ENCODE data around the gene NUMB. TPM values are rescaled to one million over a fixed set of nuclear protein-coding genes. Genes with fewer than 3 reads are reported as not detected.

Gene NUMB
- polyA plus RNA-seq, 1 experiment, result 131 TPM

GRCh38 chr14:73369428-73369827 lies 88.9 kb downstream of the NUMB start:
- Histone ChIP-seq H3K27me3 (ENCODE audit: control insufficient read depth, insufficient read depth, low read length) (no peaks in the 10 kb centered on the region), H3K36me3 (ENCODE audit: control insufficient read depth, insufficient read depth, low read length) (no peaks in the 10 kb centered on the region), H3K4me3 (ENCODE audit: low read depth, low read length) (no peak overlapping the region)
- DNase-seq (ENCODE audit: low read depth), result no peak
- ChIA-PET POLR2A (no interaction called here), CTCF (no interaction called here)
- TF ChIP-seq, protein P1, sequence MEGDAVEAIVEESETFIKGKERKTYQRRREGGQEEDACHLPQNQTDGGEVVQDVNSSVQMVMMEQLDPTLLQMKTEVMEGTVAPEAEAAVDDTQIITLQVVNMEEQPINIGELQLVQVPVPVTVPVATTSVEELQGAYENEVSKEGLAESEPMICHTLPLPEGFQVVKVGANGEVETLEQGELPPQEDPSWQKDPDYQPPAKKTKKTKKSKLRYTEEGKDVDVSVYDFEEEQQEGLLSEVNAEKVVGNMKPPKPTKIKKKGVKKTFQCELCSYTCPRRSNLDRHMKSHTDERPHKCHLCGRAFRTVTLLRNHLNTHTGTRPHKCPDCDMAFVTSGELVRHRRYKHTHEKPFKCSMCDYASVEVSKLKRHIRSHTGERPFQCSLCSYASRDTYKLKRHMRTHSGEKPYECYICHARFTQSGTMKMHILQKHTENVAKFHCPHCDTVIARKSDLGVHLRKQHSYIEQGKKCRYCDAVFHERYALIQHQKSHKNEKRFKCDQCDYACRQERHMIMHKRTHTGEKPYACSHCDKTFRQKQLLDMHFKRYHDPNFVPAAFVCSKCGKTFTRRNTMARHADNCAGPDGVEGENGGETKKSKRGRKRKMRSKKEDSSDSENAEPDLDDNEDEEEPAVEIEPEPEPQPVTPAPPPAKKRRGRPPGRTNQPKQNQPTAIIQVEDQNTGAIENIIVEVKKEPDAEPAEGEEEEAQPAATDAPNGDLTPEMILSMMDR (IDR thresholded peaks at IDR 0.05; ENCODE audit: insufficient read depth, low read depth, low read length), result no peak

DNA sequence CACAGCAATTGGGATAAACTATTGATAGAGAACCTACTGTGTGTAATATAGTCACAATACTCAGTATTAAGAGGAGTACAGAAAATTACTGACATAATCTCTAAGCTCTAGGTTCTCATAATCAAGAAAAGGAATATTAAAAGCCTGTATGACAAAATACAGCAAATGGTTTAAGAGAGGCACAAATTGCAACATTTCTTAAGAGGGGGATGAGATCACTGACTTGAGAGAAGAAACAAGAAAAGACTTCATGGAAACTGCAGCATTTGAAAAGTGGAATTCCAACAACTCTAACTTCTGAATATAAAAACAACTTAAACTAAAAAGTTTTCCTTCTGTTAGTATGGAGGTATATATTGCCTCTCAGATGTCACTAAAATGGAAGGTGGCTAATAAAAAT lies 89.7 kb downstream of the NUMB start:
- ChIA-PET CTCF (no interaction called here), POLR2A (no interaction called here)
- DNase-seq (ENCODE audit: low read depth), result no peak

GRCh38 chr14:73365727-73366126 lies 92.6 kb downstream of the NUMB start:
- H3K27me3 ChIP-seq (ENCODE audit: control insufficient read depth, insufficient read depth, low read length), result no peaks in the 10 kb centered on the region
- TF ChIP-seq, protein P1 (IDR thresholded peaks at IDR 0.05; ENCODE audit: insufficient read depth, low read depth, low read length), result no peak
- DNase-seq (ENCODE audit: low read depth), result no peak
- POLR2A ChIA-PET, result interaction anchor here (0.6 kb wide), 1 partner anchor 88 kb away, joined by 9 read pairs; no protein-coding TSS in a partner anchor
- no peak overlapping the region for H3K4me3 ChIP-seq (ENCODE audit: low read depth, low read length)
- CTCF ChIA-PET, result interaction anchor here (0.7 kb wide), 1 partner anchor 10 kb away, joined by 3 read pairs; no protein-coding TSS in a partner anchor
- H3K36me3 ChIP-seq (ENCODE audit: control insufficient read depth, insufficient read depth, low read length), result no peaks in the 10 kb centered on the region; the same call in 1 of the 2 replicates

More for the DNA sequence above, 89.7 kb downstream of the NUMB start:
- Histone ChIP-seq H3K36me3 (ENCODE audit: control insufficient read depth, insufficient read depth, low read length) (no peaks in the 10 kb centered on the region), H3K27me3 (ENCODE audit: control insufficient read depth, insufficient read depth, low read length) (no peaks in the 10 kb centered on the region), H3K4me3 (ENCODE audit: low read depth, low read length) (no peak overlapping the region)
- TF ChIP-seq, protein P1 (IDR thresholded peaks at IDR 0.05; ENCODE audit: insufficient read depth, low read depth, low read length), result no peak

GRCh38 chr14:73364559-73364958 lies 93.8 kb downstream of the NUMB start:
- H3K27me3 ChIP-seq (ENCODE audit: control insufficient read depth, insufficient read depth, low read length), result no peaks in the 10 kb centered on the region
- ChIA-PET POLR2A (no interaction called here), CTCF (no interaction called here)
- no peaks in the 10 kb centered on the region; the same call in 1 of the 2 replicates for H3K36me3 ChIP-seq (ENCODE audit: control insufficient read depth, insufficient read depth, low read length)
- TF ChIP-seq, protein P1 (IDR thresholded peaks at IDR 0.05; ENCODE audit: insufficient read depth, low read depth, low read length), result no peak
- no peak overlapping the region for H3K4me3 ChIP-seq (ENCODE audit: low read depth, low read length)
- DNase-seq (ENCODE audit: low read depth), result no peak

- TF ChIP-seq, protein P1 (IDR thresholded peaks at IDR 0.05; ENCODE audit: insufficient read depth, low read depth, low read length), result no peak
- Histone ChIP-seq H3K4me3 (ENCODE audit: low read depth, low read length) (no peak overlapping the region), H3K27me3 (ENCODE audit: control insufficient read depth, insufficient read depth, low read length) (no peaks in the 10 kb centered on the region), H3K36me3 (ENCODE audit: control insufficient read depth, insufficient read depth, low read length) (peaks cover 2% of the 10 kb centered on the region)
- POLR2A ChIA-PET, result no interaction called here
- DNase-seq (ENCODE audit: low read depth), result no peak
- CTCF ChIA-PET, result no interaction called here
These were observed 98.9 kb downstream of the NUMB start for GRCh38 chr14:73359445-73359844.
